ENCODE results near the gene SUPT20H. TPM values are rescaled to one million over a fixed set of nuclear protein-coding genes. Genes with fewer than 3 reads are reported as not detected.
A peak's percentile ranks its signal among the peaks of the same experiment; 100 is the strongest.

The SUPT20H gene
- total RNA-seq, 5 donors from 2014 or later (not counting 1 experiment from before 2014, with no cell fraction given): 73.8 to 90.9 (median 87.3) TPM

GRCh38 chr13:36986462-36987240 is 72.8 kb downstream of the SUPT20H start:
- ChIA-PET POLR2A (interaction anchor here in 1 of 2 donors (0.7 kb wide), 1 partner anchor 16 kb away, joined by 3 read pairs; no protein-coding TSS in a partner anchor), CTCF (interaction anchor here in 1 of 2 donors (0.5 kb wide), 3 partner anchors 8 to 704 kb away, joined by 3 to 4 read pairs (median 3); no protein-coding TSS in a partner anchor)
- Mint-ChIP-seq H3K27ac (no peak overlapping the region), H3K27me3 (no peaks in the 10 kb centered on the region), H3K4me1 (peaks cover 0 to 6% (median 0%) of the 10 kb centered on the region in 3 donors), H3K9me3 (no peaks in the 10 kb centered on the region), H3K36me3 (peaks cover 57% of the 10 kb centered on the region), H3K4me3 (no peak overlapping the region)
- no peak for ATAC-seq (replicated peaks in 1 of 4)
- Histone ChIP-seq H3K27ac (ENCODE audit: low read length) (no peak overlapping the region), H3K4me3 (ENCODE audit: control insufficient read depth in 1 of 2, extremely low read depth in 1 of 2, low read length in 1 of 2) (no peak overlapping the region), H3K27me3 (replicated peaks in 1 of 2; ENCODE audit: control insufficient read depth in 2 of 2, extremely low read depth in 1 of 2, insufficient read depth in 2 of 2, low read length in 1 of 2) (no peaks in the 10 kb centered on the region), H3K9me3 (no peaks in the 10 kb centered on the region), H3K4me1 (ENCODE audit: control insufficient read depth in 1 of 2, extremely low read depth in 1 of 2, insufficient read depth in 2 of 2, low read length in 2 of 2) (no peaks in the 10 kb centered on the region), H3K36me3 (ENCODE audit: control insufficient read depth in 2 of 2, extremely low read depth in 1 of 2, insufficient read depth in 1 of 2, low read length in 1 of 2) (peaks cover 12 to 82% of the 10 kb centered on the region in 2 donors)
- 97% methylated on average over 2 of the region's 2 CpGs for WGBS (ENCODE audit: insufficient coverage)
- no peak for DNase-seq

GRCh38 chr13:36981156-36981743 is 78.2 kb downstream of the SUPT20H start:
- Histone ChIP-seq H3K27ac (ENCODE audit: low read length) (no peak overlapping the region), H3K36me3 (ENCODE audit: control insufficient read depth in 2 of 2, extremely low read depth in 1 of 2, insufficient read depth in 1 of 2, low read length in 1 of 2) (peaks cover 7 to 48% of the 10 kb centered on the region in 2 donors), H3K9me3 (no peaks in the 10 kb centered on the region), H3K4me3 (ENCODE audit: control insufficient read depth in 1 of 2, extremely low read depth in 1 of 2, low read length in 1 of 2) (no peak overlapping the region), H3K27me3 (replicated peaks in 1 of 2; ENCODE audit: control insufficient read depth in 2 of 2, extremely low read depth in 1 of 2, insufficient read depth in 2 of 2, low read length in 1 of 2) (no peaks in the 10 kb centered on the region), H3K4me1 (ENCODE audit: control insufficient read depth in 1 of 2, extremely low read depth in 1 of 2, insufficient read depth in 2 of 2, low read length in 2 of 2) (no peaks in the 10 kb centered on the region)
- Mint-ChIP-seq H3K4me1 (peaks cover 0 to 6% (median 3%) of the 10 kb centered on the region in 3 donors), H3K9me3 (no peaks in the 10 kb centered on the region), H3K27ac (no peak overlapping the region), H3K4me3 (no peak overlapping the region), H3K27me3 (no peaks in the 10 kb centered on the region), H3K36me3 (peaks cover 32% of the 10 kb centered on the region)
- ChIA-PET POLR2A (interaction anchor here in 1 of 2 donors (1.0 kb wide), 1 partner anchor 31 kb away, joined by 3 read pairs; no protein-coding TSS in a partner anchor), CTCF (interaction anchor here (0.7 to 2.3 kb wide), 9 partner anchors 8 to 698 kb away, joined by 3 to 6 read pairs (median 4); no protein-coding TSS in a partner anchor)
- 80% methylated on average over 1 of the region's 6 CpGs for WGBS (ENCODE audit: insufficient coverage)
- no peak for ATAC-seq (replicated peaks in 1 of 4)
- peak in 1 of 35 experiments; percentile 23 for DNase-seq

GRCh38 chr13:36979361-36980050 is 80.0 kb downstream of the SUPT20H start:
- no peaks in the 10 kb centered on the region for H3K9me3 ChIP-seq
- Mint-ChIP-seq H3K27me3 (no peaks in the 10 kb centered on the region), H3K36me3 (peaks cover 31% of the 10 kb centered on the region), H3K4me3 (no peak overlapping the region), H3K9me3 (peaks cover 0 to 4% (median 0%) of the 10 kb centered on the region in 3 donors), H3K27ac (no peak overlapping the region), H3K4me1 (peaks cover 2 to 6% (median 3%) of the 10 kb centered on the region in 3 donors)
- CTCF ChIA-PET: interaction anchor here in 1 of 2 donors (2.3 kb wide), 1 partner anchor 697 kb away, joined by 6 read pairs; no protein-coding TSS in a partner anchor
- POLR2A ChIA-PET: interaction anchor here in 1 of 2 donors (0.6 kb wide), 1 partner anchor 35 kb away, joined by 4 read pairs; no protein-coding TSS in a partner anchor
- H3K4me1 ChIP-seq (ENCODE audit: control insufficient read depth in 1 of 2, extremely low read depth in 1 of 2, insufficient read depth in 2 of 2, low read length in 2 of 2): no peaks in the 10 kb centered on the region
- H3K27me3 ChIP-seq (replicated peaks in 1 of 2; ENCODE audit: control insufficient read depth in 2 of 2, extremely low read depth in 1 of 2, insufficient read depth in 2 of 2, low read length in 1 of 2): no peaks in the 10 kb centered on the region
- H3K27ac ChIP-seq (ENCODE audit: low read length): no peak overlapping the region
- WGBS (ENCODE audit: insufficient coverage): 100% methylated on average over 3 of the region's 7 CpGs
- H3K36me3 ChIP-seq (ENCODE audit: control insufficient read depth in 2 of 2, extremely low read depth in 1 of 2, insufficient read depth in 1 of 2, low read length in 1 of 2): peaks cover 6 to 48% of the 10 kb centered on the region in 2 donors
- DNase-seq (no peak), ATAC-seq (replicated peaks in 1 of 4) (no peak)
- no peak overlapping the region for H3K4me3 ChIP-seq (ENCODE audit: control insufficient read depth in 1 of 2, extremely low read depth in 1 of 2, low read length in 1 of 2)

- peaks cover 0 to 6% (median 6%) of the 10 kb centered on the region in 3 donors for H3K4me1 Mint-ChIP-seq
- Histone ChIP-seq H3K9me3 (no peaks in the 10 kb centered on the region), H3K4me3 (ENCODE audit: control insufficient read depth in 1 of 2, extremely low read depth in 1 of 2, low read length in 1 of 2) (no peak overlapping the region), H3K36me3 (ENCODE audit: control insufficient read depth in 2 of 2, extremely low read depth in 1 of 2, insufficient read depth in 1 of 2, low read length in 1 of 2) (peaks cover 5 to 34% of the 10 kb centered on the region in 2 donors), H3K27ac (ENCODE audit: low read length) (no peak overlapping the region), H3K27me3 (replicated peaks in 1 of 2; ENCODE audit: control insufficient read depth in 2 of 2, extremely low read depth in 1 of 2, insufficient read depth in 2 of 2, low read length in 1 of 2) (no peaks in the 10 kb centered on the region), H3K4me1 (ENCODE audit: control insufficient read depth in 1 of 2, extremely low read depth in 1 of 2, insufficient read depth in 2 of 2, low read length in 2 of 2) (no peaks in the 10 kb centered on the region)
- POLR2A ChIA-PET: no interaction called here
- no peak for DNase-seq
- H3K27me3 Mint-ChIP-seq: no peaks in the 10 kb centered on the region
- peaks cover 34% of the 10 kb centered on the region for H3K36me3 Mint-ChIP-seq
- CTCF ChIA-PET: no interaction called here
- no peak overlapping the region for H3K4me3 Mint-ChIP-seq
- no CpG with 5 or more reads among the region's 1 CpG for WGBS (ENCODE audit: insufficient coverage)
- H3K27ac Mint-ChIP-seq: no peak overlapping the region
- peaks cover 0 to 4% (median 0%) of the 10 kb centered on the region in 3 donors for H3K9me3 Mint-ChIP-seq
- no peak for ATAC-seq (replicated peaks in 1 of 4)
Measured at GRCh38 chr13:36975172-36975571, 84.3 kb downstream of the SUPT20H start.

- POLR2A ChIA-PET: interaction anchor here in 1 of 2 donors (0.7 kb wide), 1 partner anchor 19 kb away, joined by 5 read pairs; no protein-coding TSS in a partner anchor
- no peak overlapping the region for H3K4me3 ChIP-seq (ENCODE audit: control insufficient read depth in 1 of 2, extremely low read depth in 1 of 2, low read length in 1 of 2)
- no peak for ATAC-seq (replicated peaks in 1 of 4)
- peaks cover 0 to 6% (median 6%) of the 10 kb centered on the region in 3 donors for H3K4me1 Mint-ChIP-seq
- CTCF ChIA-PET: interaction anchor here (0.6 to 0.8 kb wide), 4 partner anchors 20 to 28 kb away, joined by 3 to 4 read pairs (median 4); partner anchors contain the start of gene ALG5 (in 1 of the 2)
- H3K9me3 Mint-ChIP-seq: peaks cover 0 to 4% (median 0%) of the 10 kb centered on the region in 3 donors
- DNase-seq: no peak
- no peaks in the 10 kb centered on the region for H3K27me3 ChIP-seq (replicated peaks in 1 of 2; ENCODE audit: control insufficient read depth in 2 of 2, extremely low read depth in 1 of 2, insufficient read depth in 2 of 2, low read length in 1 of 2)
- H3K36me3 ChIP-seq (ENCODE audit: control insufficient read depth in 2 of 2, extremely low read depth in 1 of 2, insufficient read depth in 1 of 2, low read length in 1 of 2): peaks cover 5 to 26% of the 10 kb centered on the region in 2 donors
- no peaks in the 10 kb centered on the region for H3K9me3 ChIP-seq
- H3K4me3 Mint-ChIP-seq: no peak overlapping the region
- no peak overlapping the region for H3K27ac ChIP-seq (ENCODE audit: low read length)
- H3K27me3 Mint-ChIP-seq: no peaks in the 10 kb centered on the region
- no peaks in the 10 kb centered on the region for H3K4me1 ChIP-seq (ENCODE audit: control insufficient read depth in 1 of 2, extremely low read depth in 1 of 2, insufficient read depth in 2 of 2, low read length in 2 of 2)
- H3K27ac Mint-ChIP-seq: no peak overlapping the region
- H3K36me3 Mint-ChIP-seq: peaks cover 30% of the 10 kb centered on the region
- WGBS (ENCODE audit: insufficient coverage): no CpG with 5 or more reads among the region's 5 CpGs
Measured at GRCh38 chr13:36973621-36974295, 85.7 kb downstream of the SUPT20H start.
